Measurements from ENCODE around the gene MRM1.

The MRM1 gene

DNA sequence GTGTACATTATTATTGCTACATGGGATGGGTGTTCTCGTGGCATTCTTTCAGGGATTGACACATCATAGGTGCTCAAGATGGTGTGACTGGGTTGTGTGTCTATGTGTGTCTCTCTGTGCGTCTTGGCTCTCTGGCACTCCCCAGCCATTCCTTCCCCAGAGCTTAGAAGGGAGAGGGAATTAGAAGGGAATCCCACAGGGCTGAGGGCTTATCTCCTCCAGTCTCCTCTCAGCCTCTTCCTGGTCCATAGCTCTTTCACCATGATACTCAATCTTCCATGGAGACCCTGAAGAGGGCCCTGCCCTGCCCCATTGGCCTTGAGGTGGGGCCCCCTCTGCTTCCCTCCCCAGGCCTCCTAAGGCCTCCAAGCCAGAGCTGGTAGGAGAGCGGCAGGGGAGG is 52.0 kb downstream of the MRM1 start:
- TF ChIP-seq, protein P1, sequence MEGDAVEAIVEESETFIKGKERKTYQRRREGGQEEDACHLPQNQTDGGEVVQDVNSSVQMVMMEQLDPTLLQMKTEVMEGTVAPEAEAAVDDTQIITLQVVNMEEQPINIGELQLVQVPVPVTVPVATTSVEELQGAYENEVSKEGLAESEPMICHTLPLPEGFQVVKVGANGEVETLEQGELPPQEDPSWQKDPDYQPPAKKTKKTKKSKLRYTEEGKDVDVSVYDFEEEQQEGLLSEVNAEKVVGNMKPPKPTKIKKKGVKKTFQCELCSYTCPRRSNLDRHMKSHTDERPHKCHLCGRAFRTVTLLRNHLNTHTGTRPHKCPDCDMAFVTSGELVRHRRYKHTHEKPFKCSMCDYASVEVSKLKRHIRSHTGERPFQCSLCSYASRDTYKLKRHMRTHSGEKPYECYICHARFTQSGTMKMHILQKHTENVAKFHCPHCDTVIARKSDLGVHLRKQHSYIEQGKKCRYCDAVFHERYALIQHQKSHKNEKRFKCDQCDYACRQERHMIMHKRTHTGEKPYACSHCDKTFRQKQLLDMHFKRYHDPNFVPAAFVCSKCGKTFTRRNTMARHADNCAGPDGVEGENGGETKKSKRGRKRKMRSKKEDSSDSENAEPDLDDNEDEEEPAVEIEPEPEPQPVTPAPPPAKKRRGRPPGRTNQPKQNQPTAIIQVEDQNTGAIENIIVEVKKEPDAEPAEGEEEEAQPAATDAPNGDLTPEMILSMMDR (conservative IDR thresholded peaks at IDR 0.05; ENCODE audit: low read depth, low read length) = no peak
- DNase-seq (ENCODE audit: low read depth) = no peak
- no peak overlapping the region for H3K4me3 ChIP-seq (ENCODE audit: low read depth, low read length)

DNA sequence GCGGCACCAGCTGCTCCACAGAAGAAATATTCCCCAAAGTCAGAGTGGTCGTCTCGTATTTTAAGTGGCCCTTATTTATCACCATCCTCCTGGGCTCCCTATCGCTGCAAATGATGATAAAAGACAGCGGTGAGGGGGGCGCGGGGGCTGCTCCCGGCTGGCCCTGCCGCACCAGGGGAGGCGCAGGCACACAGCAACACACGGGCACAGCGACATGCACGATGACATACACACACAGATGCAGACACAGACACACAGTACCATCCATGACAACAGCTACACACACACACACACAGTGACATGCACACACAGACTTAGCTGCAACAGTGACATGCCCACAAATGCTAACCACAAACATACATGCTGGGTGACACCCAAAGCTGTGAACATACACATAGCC is 52.5 kb downstream of the MRM1 start:
- H3K4me3 ChIP-seq (ENCODE audit: low read depth, low read length) = no peak overlapping the region

DNA sequence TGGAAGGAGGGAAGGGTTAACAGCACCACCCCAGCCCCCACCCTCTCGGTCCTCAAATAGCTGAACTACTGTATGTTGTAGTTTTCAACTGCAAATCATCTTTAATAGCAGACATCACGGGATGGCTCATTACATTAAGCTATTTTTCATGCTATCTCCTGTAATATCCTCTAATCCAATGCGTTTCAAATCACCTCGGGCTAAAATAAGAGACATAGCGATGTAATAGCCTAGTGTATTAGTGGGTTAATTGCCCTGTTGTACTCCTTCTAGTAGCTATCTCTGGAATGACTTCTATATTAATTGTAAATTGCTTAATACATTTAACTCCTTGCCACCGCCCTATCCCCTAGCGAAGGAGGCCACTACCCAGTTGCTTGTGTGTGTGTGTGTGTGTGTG is 54.3 kb downstream of the MRM1 start:
- no peak for DNase-seq (ENCODE audit: low read depth)
- H3K4me3 ChIP-seq (ENCODE audit: low read depth, low read length) = no peak overlapping the region
- TF ChIP-seq, protein P1 (conservative IDR thresholded peaks at IDR 0.05; ENCODE audit: low read depth, low read length) = no peak

More for the DNA sequence above, 52.5 kb downstream of the MRM1 start:
- DNase-seq (ENCODE audit: low read depth) = no peak
- TF ChIP-seq, protein P1 (conservative IDR thresholded peaks at IDR 0.05; ENCODE audit: low read depth, low read length) = no peak

DNA sequence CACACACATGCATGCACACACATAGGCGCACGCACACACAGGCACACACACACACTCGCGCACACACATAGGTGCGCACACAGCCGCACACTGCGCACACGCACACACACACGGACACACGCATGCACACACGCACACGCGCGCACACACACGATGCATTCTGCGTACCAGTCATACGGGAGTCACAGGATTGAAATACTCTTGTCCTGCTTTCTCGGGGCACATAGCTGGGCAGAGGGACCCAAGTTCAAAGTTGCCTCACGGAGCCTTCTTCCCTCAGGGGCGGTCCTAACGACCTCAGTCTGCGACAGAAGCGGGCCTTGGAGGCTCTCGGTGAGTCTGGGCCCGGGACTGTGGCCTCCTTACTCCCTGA is 56.0 kb downstream of the MRM1 start:
- DNase-seq (ENCODE audit: low read depth) = no peak
- TF ChIP-seq, protein P1 (conservative IDR thresholded peaks at IDR 0.05; ENCODE audit: low read depth, low read length) = no peak

DNA sequence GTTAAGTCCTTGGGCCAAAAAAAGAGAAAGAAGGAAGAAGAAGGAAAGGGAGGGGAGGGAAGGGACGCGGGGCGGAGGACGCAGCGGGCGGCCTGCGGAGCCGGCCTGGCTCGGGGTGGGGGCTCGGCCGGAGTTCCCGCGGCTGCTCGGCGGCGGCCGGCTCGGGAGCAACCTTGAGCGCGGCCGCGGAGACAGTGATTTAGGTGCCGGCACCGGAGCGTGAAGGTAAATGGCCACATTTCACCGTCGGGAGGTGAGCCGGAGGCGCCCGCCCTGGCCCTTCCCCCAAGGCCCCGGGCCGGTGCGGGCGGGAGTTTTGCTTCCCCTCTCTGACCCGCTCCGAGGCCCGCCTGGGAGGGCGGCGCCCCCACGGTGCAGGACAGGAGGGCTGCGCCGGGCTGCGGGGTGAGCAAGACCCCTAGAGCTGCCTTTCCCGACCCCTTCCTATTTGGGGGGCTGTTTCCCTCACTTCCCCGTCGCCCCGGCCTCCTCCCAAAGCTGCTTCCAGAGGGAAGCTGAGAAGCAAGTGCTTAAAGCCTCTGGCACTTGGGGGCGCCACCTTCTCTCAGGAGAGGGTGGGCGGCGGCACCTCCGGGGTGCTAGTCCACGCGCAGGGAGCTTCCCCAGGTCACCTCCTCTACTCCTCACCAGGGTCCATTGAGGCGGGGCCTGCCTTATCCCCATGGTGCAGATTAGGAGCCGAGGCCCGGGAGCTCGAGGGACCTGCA is 56.5 kb downstream of the MRM1 start:
- H3K4me3 ChIP-seq (ENCODE audit: low read depth, low read length) = peak overlapping the region; percentile 52
- peak; percentile 15 for DNase-seq (ENCODE audit: low read depth)
- TF ChIP-seq, protein P1 (conservative IDR thresholded peaks at IDR 0.05; ENCODE audit: low read depth, low read length) = peak; percentile 51

More for the DNA sequence above, 56.0 kb downstream of the MRM1 start:
- peak overlapping the region; percentile 52 for H3K4me3 ChIP-seq (ENCODE audit: low read depth, low read length)

Data from choroid plexus epithelial cell (primary cell).